A549 (cell line): ENCODE data around the gene CR2. TPM values are rescaled to one million over a fixed set of nuclear protein-coding genes. Genes with fewer than 3 reads are reported as not detected.

Source experiments
- ATAC-seq, 2 experiments: fragments of 200-7000 bp in 1 of 2; fragments of >200 bp in 1 of 2; cut with Nextera tagmentation in 1 of 2; cut with Tn5 transposase in 1 of 2; 3 replicates each; pipeline versions ENCODE4 v1.8.0 to v1.9.1; 2018 to 2020; ENCODE audit warnings: mild to moderate bottlenecking in 1 of 2, moderate library complexity in 1 of 2
- CTCF ChIA-PET: fragments of 300-600 bp; sonication (Branson Sonifier 250); formaldehyde crosslinking; extraction: SDS; loops from one replicate; lab custom pipeline; 2021; ENCODE audit warnings: antibody characterized with exemption, inconsistent platforms; lab: Yijun Ruan, JAX
- POLR2A ChIA-PET: fragments of 350-600 bp; formaldehyde crosslinking; extraction: SDS; loops from one replicate; lab custom pipeline; 2021; ENCODE audit warnings: antibody characterized with exemption, inconsistent platforms; lab: Yijun Ruan, JAX
- DNase-seq, 2 experiments: peaks; one replicate each; pipeline versions ENCODE4 v3.0.0 to v3.0.0-alpha.2; 2011 to 2016; ENCODE audit warnings: low read depth in 1 of 2, low spot score in 1 of 2
- FAIRE-seq: peaks from 2 replicates; lab custom pipeline; 2011; peaks lifted over from hg19 to GRCh38; lab: Jason Lieb, UNC
- H3K27ac ChIP-seq, 2 experiments: fragments of >200 bp; sonication (Bioruptor Twin); formaldehyde crosslinking; 3 replicates each; pipeline ENCODE4 v1.5.1; 2016 to 2017
- H3K4me1 ChIP-seq: fragments of >200 bp; sonication (Bioruptor Twin); formaldehyde crosslinking; 3 replicates; pipeline ENCODE4 v1.6.1; 2016
- H3K4me2 ChIP-seq: fragments of >200 bp; sonication (Bioruptor Twin); formaldehyde crosslinking; 3 replicates; pipeline ENCODE4 v1.6.1; 2016
- H3K4me3 ChIP-seq: fragments of >200 bp; sonication (Bioruptor Twin); formaldehyde crosslinking; 3 replicates; pipeline ENCODE4 v1.5.1; 2016
- H3K9me3 ChIP-seq: fragments of >200 bp; sonication (Bioruptor Twin); formaldehyde crosslinking; 3 replicates; pipeline ENCODE4 v1.6.1; 2016
- BHLHE40 ChIP-seq: IDR thresholded peaks from 2 replicates; pipeline ENCODE4 v1.6.1; 2012; ENCODE audit warnings: low read depth, low read length, inconsistent platforms
- CEBPB ChIP-seq, 2 experiments: fragments of >200 bp in 1 of 2; sonication (Bioruptor Twin) in 1 of 2; formaldehyde crosslinking in 1 of 2; IDR thresholded peaks; 2 replicates each; pipeline ENCODE4 v1.6.1; 2012 to 2016
- CHD2 ChIP-seq: fragments of 150-350 bp; IDR thresholded peaks from 2 replicates; pipeline ENCODE4 v1.6.1; 2014; ENCODE audit warnings: low read length; ENCODE audit not compliant: partially characterized antibody
- CTCF ChIP-seq: fragments of >200 bp; sonication (Bioruptor Twin); formaldehyde crosslinking; IDR thresholded peaks from 3 replicates; pipeline ENCODE4 v1.5.1; 2016
- EHF ChIP-seq: fragments of 250-450 bp; sonication (Bioruptor Pico); IDR thresholded peaks from 2 replicates; pipeline ENCODE4 v1.5.0; 2020; ENCODE audit warnings: mild to moderate bottlenecking
- ELK1 ChIP-seq: fragments of 150-350 bp; IDR thresholded peaks from 2 replicates; pipeline ENCODE4 v1.6.1; 2014; ENCODE audit warnings: low read depth, mild to moderate bottlenecking, low read length
- EP300 ChIP-seq, 2 experiments: fragments of >200 bp; sonication (Bioruptor Twin); formaldehyde crosslinking; IDR thresholded peaks; 2 replicates in 1 of 2; 3 replicates in 1 of 2; pipeline ENCODE4 v1.6.1; 2016 to 2017
- GATA3 ChIP-seq: IDR thresholded peaks from 2 replicates; pipeline ENCODE4 v1.6.1; 2012; ENCODE audit warnings: borderline replicate concordance
- HES2 ChIP-seq: fragments of >200 bp; sonication (Bioruptor Twin); formaldehyde crosslinking; IDR thresholded peaks from 2 replicates; pipeline ENCODE4 v1.6.1; 2016
- HEYL ChIP-seq: fragments of 250-450 bp; sonication (Bioruptor Pico); IDR thresholded peaks from 2 replicates; pipeline ENCODE4 v1.8.0; 2021; ENCODE audit warnings: mild to moderate bottlenecking, moderate library complexity
- HMGXB4 ChIP-seq: fragments of 250-450 bp; sonication (Bioruptor Pico); IDR thresholded peaks from 2 replicates; pipeline ENCODE4 v1.5.0; 2021; ENCODE audit warnings: mild to moderate bottlenecking, moderate library complexity, borderline replicate concordance
- HOXB13 ChIP-seq: fragments of 250-450 bp; sonication (Bioruptor Pico); IDR thresholded peaks from 2 replicates; pipeline ENCODE4 v1.5.0; 2020; ENCODE audit warnings: low read depth, mild to moderate bottlenecking, moderate library complexity
- KDM1A ChIP-seq: fragments of 200-600 bp; sonication (generic); IDR thresholded peaks from 2 replicates; pipeline ENCODE4 v1.6.1; 2016; ENCODE audit warnings: low read depth, mild to moderate bottlenecking
- MAFK ChIP-seq: fragments of 450-650 bp; IDR thresholded peaks from 2 replicates; pipeline ENCODE4 v1.6.1; 2014; ENCODE audit not compliant: partially characterized antibody
- MAX ChIP-seq: IDR thresholded peaks from 2 replicates; pipeline ENCODE4 v1.6.1; 2012
- PBX3 ChIP-seq: IDR thresholded peaks from 2 replicates; pipeline ENCODE4 v1.6.1; 2012
- PHF8 ChIP-seq: fragments of 200-600 bp; sonication (generic); IDR thresholded peaks from 2 replicates; pipeline ENCODE4 v1.6.1; 2016; ENCODE audit warnings: low read depth, mild to moderate bottlenecking, antibody characterized with exemption, moderate library complexity, borderline replicate concordance
- POLR2A ChIP-seq: IDR thresholded peaks from 2 replicates; pipeline ENCODE4 v1.6.1; 2012; ENCODE audit warnings: mild to moderate bottlenecking, low read length
- POLR2AphosphoS2 ChIP-seq: conservative IDR thresholded peaks from 2 replicates; pipeline ENCODE4 v1.6.1; 2012; ENCODE audit warnings: low read length, improper control_type of control experiment, inconsistent platforms
- RAD21 ChIP-seq, 2 experiments: fragments of >200 bp in 1 of 2; sonication (Bioruptor Twin) in 1 of 2; formaldehyde crosslinking in 1 of 2; IDR thresholded peaks in 1 of 2; conservative IDR thresholded peaks in 1 of 2; 2 replicates in 1 of 2; 3 replicates in 1 of 2; pipeline ENCODE4 v1.6.1; 2012 to 2018; ENCODE audit warnings: inconsistent platforms in 1 of 2
- REST ChIP-seq: fragments of 200-600 bp; sonication (generic); IDR thresholded peaks from 2 replicates; pipeline ENCODE4 v1.6.1; 2016; ENCODE audit warnings: antibody characterized with exemption, mild to moderate bottlenecking, moderate library complexity
- RNF2 ChIP-seq: fragments of 200-600 bp; sonication (generic); IDR thresholded peaks from 2 replicates; pipeline ENCODE4 v1.6.1; 2016; ENCODE audit warnings: low read depth, mild to moderate bottlenecking, antibody characterized with exemption, moderate library complexity, borderline replicate concordance
- SMC3 ChIP-seq: fragments of >200 bp; sonication (Bioruptor Twin); formaldehyde crosslinking; IDR thresholded peaks from 3 replicates; pipeline ENCODE4 v1.6.1; 2018; ENCODE audit warnings: inconsistent platforms
- SREBF2 ChIP-seq: fragments of 450-650 bp; IDR thresholded peaks from 2 replicates; pipeline ENCODE4 v1.6.1; 2014; ENCODE audit warnings: mild to moderate bottlenecking, moderate library complexity
- ZNF302 ChIP-seq: fragments of 250-450 bp; sonication (Bioruptor Pico); IDR thresholded peaks from 2 replicates; pipeline ENCODE4 v1.9.0; 2021; ENCODE audit warnings: inconsistent platforms, mild to moderate bottlenecking, moderate library complexity
- WGBS: methylation state at CpG from one replicate; pipeline ENCODE4 v1.1.6; 2017; ENCODE audit errors: missing lambda C conversion rate; 5-methylcytosine and 5-hydroxymethylcytosine counted together
- polyA plus RNA-seq, 4 experiments: library from polyadenylated mRNA; depleted of rRNA in 3 of 4; stranded (reverse); fragments of >200 nt; fragmentation: RNase III in 1 of 4; extraction: RNeasy Plus Mini Kit Qiagen cat#74134 plus additional on column Dnase treatment in 1 of 4; gene quantifications; 2 replicates in 3 of 4; 3 replicates in 1 of 4; pipeline ENCODE4 v1.2.3, GENCODE V29; 2011 to 2017

CR2 gene
- polyA plus RNA-seq, 2 of the 4 experiments (the other 2 are of a cell fraction): not detected

GRCh38 chr1:207499573-207499972, 45.4 kb downstream of the CR2 start:
- CTCF ChIA-PET: interaction anchor here (0.6 to 3.1 kb wide), 57 partner anchors 10 to 1054 kb away, joined by 3 to 44 read pairs (median 4); partner anchors contain the start of genes C4BPA, CR2, EIF2D and IL20
- under 1% methylated on average over 4 of the region's 4 CpGs for WGBS
- ATAC-seq (peak; percentile 89 to 92), FAIRE-seq (no peak), DNase-seq (peak; percentile 55 to 69)
- Histone ChIP-seq H3K4me1 (no peaks in the 10 kb centered on the region), H3K4me3 (no peak overlapping the region), H3K27ac (no peak overlapping the region), H3K4me2 (no peak overlapping the region), H3K9me3 (no peaks in the 10 kb centered on the region)
- POLR2A ChIA-PET: no interaction called here
- TF ChIP-seq CEBPB (IDR thresholded peaks at IDR 0.05): no peak
- TF ChIP-seq KDM1A: no peak
- TF ChIP-seq CTCF: peak; percentile 92
- no peak for TF ChIP-seq REST
- no peak for TF ChIP-seq CHD2
- TF ChIP-seq BHLHE40: no peak
- TF ChIP-seq HOXB13 (CRISPR knock-in tag): no peak
- TF ChIP-seq RAD21 (conservative IDR thresholded peaks at IDR 0.05 in 1 of 2, IDR thresholded peaks at IDR 0.05 in 1 of 2): peak; percentile 92 to 95
- no peak for TF ChIP-seq HES2
- TF ChIP-seq POLR2A: no peak
- no peak for TF ChIP-seq PBX3
- no peak for TF ChIP-seq ZNF302 (CRISPR knock-in tag)
- TF ChIP-seq EHF (CRISPR knock-in tag): no peak
- no peak for TF ChIP-seq HEYL
- no peak for TF ChIP-seq GATA3
- TF ChIP-seq SMC3: peak; percentile 80
- no peak for TF ChIP-seq POLR2AphosphoS2
- TF ChIP-seq MAX: no peak

- DNase-seq (no peak), ATAC-seq (no peak), FAIRE-seq (no peak)
- Histone ChIP-seq H3K27ac (no peak overlapping the region), H3K4me1 (no peaks in the 10 kb centered on the region), H3K4me3 (no peak overlapping the region), H3K4me2 (no peak overlapping the region), H3K9me3 (no peaks in the 10 kb centered on the region)
- ChIA-PET POLR2A (no interaction called here), CTCF (interaction anchor here (0.6 to 3.1 kb wide), 43 partner anchors 10 to 1010 kb away, joined by 3 to 44 read pairs (median 4); partner anchors contain the start of genes C4BPA, CR2, EIF2D and IL20)
- 15% methylated on average over 3 of the region's 3 CpGs for WGBS
- no peak for TF ChIP-seq EP300 (IDR thresholded peaks at IDR 0.05)
- TF ChIP-seq HEYL: no peak
- TF ChIP-seq HMGXB4 (CRISPR knock-in tag): no peak
- no peak for TF ChIP-seq SREBF2
- TF ChIP-seq RNF2: no peak
- no peak for TF ChIP-seq MAFK
- TF ChIP-seq POLR2AphosphoS2: no peak
- no peak for TF ChIP-seq ELK1
- TF ChIP-seq PHF8: no peak
These were observed 46.2 kb downstream of the CR2 start for GRCh38 chr1:207500306-207500705.
